Tibial artery (tissue), 4 donors: ENCODE results near the gene MTMR3.

Experiments
- DNase-seq, 2 donors: peaks; one replicate each; pipeline ENCODE4 v3.0.0-alpha.2; 2019
- H3K27ac ChIP-seq, 2 donors: fragments of 200-600 bp; sonication (generic) in 1 of 2; 1 replicate in 1 of 2; 2 replicates in 1 of 2; pipeline ENCODE4 v1.5.1; 2018 to 2019; ENCODE audit warnings: mild to moderate bottlenecking in 1 of 2
- H3K27me3 ChIP-seq, 2 donors: fragments of 200-600 bp; sonication (generic) in 1 of 2; one replicate each; pipeline versions ENCODE4 v1.5.1 to v1.6.0; 2016 to 2019
- H3K36me3 ChIP-seq, 3 donors: fragments of 200-600 bp; sonication (generic) in 2 of 3; one replicate each; pipeline ENCODE4 v1.5.1; 2016 to 2019; ENCODE audit warnings: mild to moderate bottlenecking in 2 of 3
- H3K4me1 ChIP-seq, 4 donors: fragments of 200-600 bp; sonication (generic) in 2 of 4; 1 replicate in 3 of 4; 2 replicates in 1 of 4; pipeline ENCODE4 v1.5.1; 2016 to 2019
- H3K4me3 ChIP-seq, 2 donors: fragments of 200-600 bp; sonication (generic) in 1 of 2; 1 replicate in 1 of 2; 2 replicates in 1 of 2; pipeline ENCODE4 v1.5.1; 2018 to 2019; ENCODE audit warnings: mild to moderate bottlenecking in 2 of 2
- H3K9me3 ChIP-seq, 3 donors: fragments of 200-600 bp; sonication (generic) in 1 of 3; one replicate each; pipeline ENCODE4 v1.5.1; 2016 to 2019
- intact Hi-C: fragments of 100-400 bp; cut with DNase I; formaldehyde crosslinking; loops from one replicate; pipeline ENCODE4 v1.15.0; 2023; ENCODE audit warnings: low total_unique reads
- TF ChIP-seq, protein P1 (sequence below), 2 experiments: fragments of 200-600 bp in 1 of 2; fragments of 450-650 bp in 1 of 2; IDR thresholded peaks; one replicate each; pipeline ENCODE4 v1.5.1; 2017 to 2019; ENCODE audit warnings: antibody characterized with exemption in 2 of 2, mild to moderate bottlenecking in 1 of 2, moderate library complexity in 1 of 2

MTMR3 gene

DNA sequence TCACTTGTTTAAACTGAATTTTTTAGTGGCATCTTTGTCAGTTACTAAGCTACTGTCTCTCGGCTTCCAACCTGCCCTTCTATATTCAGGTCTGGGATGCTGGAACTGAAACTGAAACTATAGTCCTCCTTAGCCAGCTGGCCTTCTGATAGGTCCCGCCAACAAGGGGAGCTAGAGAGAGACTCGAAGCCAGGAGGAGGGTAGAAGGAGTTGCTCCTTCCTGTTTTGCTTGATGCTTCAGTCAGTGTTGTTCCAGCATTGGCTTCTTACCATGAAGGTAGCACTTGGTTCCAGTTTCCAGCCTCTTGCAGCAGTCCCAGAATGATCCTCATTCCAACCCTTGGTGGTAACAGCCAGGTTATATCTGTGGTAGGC, 164.4 kb downstream of the MTMR3 start:
- peaks cover 0 to 12% (median 0%) of the 10 kb centered on the region in 4 donors for H3K4me1 ChIP-seq
- no peaks in the 10 kb centered on the region for H3K36me3 ChIP-seq
- H3K9me3 ChIP-seq, result no peaks in the 10 kb centered on the region
- TF ChIP-seq, protein P1, sequence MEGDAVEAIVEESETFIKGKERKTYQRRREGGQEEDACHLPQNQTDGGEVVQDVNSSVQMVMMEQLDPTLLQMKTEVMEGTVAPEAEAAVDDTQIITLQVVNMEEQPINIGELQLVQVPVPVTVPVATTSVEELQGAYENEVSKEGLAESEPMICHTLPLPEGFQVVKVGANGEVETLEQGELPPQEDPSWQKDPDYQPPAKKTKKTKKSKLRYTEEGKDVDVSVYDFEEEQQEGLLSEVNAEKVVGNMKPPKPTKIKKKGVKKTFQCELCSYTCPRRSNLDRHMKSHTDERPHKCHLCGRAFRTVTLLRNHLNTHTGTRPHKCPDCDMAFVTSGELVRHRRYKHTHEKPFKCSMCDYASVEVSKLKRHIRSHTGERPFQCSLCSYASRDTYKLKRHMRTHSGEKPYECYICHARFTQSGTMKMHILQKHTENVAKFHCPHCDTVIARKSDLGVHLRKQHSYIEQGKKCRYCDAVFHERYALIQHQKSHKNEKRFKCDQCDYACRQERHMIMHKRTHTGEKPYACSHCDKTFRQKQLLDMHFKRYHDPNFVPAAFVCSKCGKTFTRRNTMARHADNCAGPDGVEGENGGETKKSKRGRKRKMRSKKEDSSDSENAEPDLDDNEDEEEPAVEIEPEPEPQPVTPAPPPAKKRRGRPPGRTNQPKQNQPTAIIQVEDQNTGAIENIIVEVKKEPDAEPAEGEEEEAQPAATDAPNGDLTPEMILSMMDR (IDR thresholded peaks at IDR 0.05), result no peak
- no peak overlapping the region for H3K4me3 ChIP-seq
- intact Hi-C loops, result no loop called here
- no peak for DNase-seq
- no peak overlapping the region for H3K27ac ChIP-seq
- H3K27me3 ChIP-seq, result no peaks in the 10 kb centered on the region

DNA sequence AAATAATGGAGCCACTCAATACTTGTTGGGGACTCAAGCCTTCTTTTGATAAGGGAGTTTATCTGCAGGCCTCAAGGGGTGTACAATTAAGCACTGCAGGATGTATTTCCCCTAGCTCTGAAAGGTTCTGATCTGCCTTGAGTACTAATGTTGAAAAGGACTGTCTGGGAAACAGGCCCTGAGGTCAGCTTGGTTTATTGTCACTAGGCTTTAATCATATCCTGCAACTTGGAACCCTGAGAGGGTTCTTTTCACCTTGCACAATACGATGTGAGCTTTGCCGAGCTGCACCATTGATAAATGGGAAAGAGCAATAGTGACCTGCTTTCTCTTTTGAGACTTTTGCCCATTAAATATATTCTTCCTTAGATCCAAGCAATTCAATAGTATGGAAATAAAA, 165.7 kb downstream of the MTMR3 start:
- no peak for DNase-seq
- Histone ChIP-seq H3K36me3 (no peaks in the 10 kb centered on the region), H3K27me3 (no peaks in the 10 kb centered on the region), H3K9me3 (no peaks in the 10 kb centered on the region), H3K4me3 (no peak overlapping the region), H3K4me1 (peaks cover 0 to 9% (median 0%) of the 10 kb centered on the region in 4 donors), H3K27ac (no peak overlapping the region)
- intact Hi-C loops, result no loop called here
- TF ChIP-seq, protein P1 (IDR thresholded peaks at IDR 0.05), result no peak

DNA sequence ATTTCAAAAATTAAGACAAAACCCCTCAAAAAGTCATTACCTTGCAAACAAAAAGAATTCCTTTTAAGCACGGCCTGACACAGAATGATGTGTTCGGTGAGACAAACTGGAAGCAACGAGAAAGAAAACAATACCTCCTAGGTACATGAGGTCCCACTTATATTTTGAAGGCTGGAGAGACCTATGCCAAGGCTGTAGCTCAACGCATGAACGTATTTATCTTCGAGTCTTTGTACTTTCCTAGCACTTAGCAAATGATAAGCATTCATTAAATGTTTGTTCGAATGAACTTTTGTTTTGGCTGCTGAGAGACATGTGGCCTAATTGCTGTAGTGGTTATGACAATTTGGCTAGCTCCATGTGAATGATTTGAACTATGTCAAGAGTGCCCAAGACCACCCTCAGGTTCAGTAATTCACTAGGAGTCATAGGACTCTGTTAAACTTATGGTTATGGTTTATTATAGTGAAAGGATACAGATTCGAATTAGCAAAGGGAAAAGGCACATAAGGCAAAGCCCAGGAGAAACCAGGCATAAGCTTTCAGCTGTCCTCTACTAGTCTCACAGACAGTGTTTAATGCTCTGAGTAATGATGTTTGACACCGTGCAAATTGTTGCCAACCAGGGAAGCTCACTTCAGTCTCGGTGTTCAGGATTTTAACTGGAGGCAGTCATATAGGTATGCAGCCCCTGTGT, 171.2 kb downstream of the MTMR3 start:
- intact Hi-C loops, result no loop called here

DNA sequence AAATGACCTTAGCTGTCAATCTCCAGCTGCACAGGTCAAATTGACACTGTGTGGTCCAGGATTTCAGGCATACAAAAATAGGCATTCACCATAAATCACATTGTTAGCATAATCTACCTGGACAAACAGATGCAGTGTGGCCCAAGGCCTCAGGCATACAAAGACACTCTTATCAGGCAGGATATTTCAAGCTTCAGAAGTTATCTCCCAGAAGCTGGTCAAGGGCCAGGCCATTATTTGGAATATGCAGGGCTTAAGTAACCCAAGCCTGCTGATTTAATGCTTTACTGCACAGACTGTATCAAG, 171.7 kb downstream of the MTMR3 start:
- Histone ChIP-seq H3K27me3 (no peaks in the 10 kb centered on the region), H3K4me3 (no peak overlapping the region), H3K27ac (no peak overlapping the region), H3K4me1 (no peaks in the 10 kb centered on the region), H3K36me3 (no peaks in the 10 kb centered on the region), H3K9me3 (peaks cover 0 to 5% (median 0%) of the 10 kb centered on the region in 3 donors)
- no peak for DNase-seq
- TF ChIP-seq, protein P1 (IDR thresholded peaks at IDR 0.05), result no peak
- intact Hi-C loops, result no loop called here

More for the DNA sequence above, 171.2 kb downstream of the MTMR3 start:
- Histone ChIP-seq H3K4me3 (no peak overlapping the region), H3K27ac (no peak overlapping the region), H3K9me3 (peaks cover 0 to 5% (median 0%) of the 10 kb centered on the region in 3 donors), H3K27me3 (no peaks in the 10 kb centered on the region), H3K36me3 (no peaks in the 10 kb centered on the region), H3K4me1 (no peaks in the 10 kb centered on the region)
- TF ChIP-seq, protein P1 (IDR thresholded peaks at IDR 0.05), result no peak
- DNase-seq, result no peak

DNA sequence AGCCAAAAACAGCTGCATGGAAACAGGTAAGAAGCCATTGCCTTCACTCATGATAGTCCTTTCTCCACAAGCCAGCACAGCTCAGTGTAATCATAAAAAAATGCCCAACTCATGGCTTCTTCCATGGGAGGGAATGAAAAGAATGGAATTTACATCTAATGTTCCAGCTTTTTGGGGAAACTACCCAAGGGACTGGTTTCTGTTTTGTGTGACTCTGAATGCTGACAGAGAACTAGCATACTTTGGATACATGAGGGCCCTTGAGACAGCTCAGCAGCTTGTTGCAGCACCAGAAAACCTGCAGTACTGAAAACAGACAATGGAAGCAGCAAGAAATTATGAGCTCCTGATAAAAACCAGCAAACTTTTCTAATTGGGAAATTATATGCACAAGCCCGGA, 173.0 kb downstream of the MTMR3 start:
- intact Hi-C loops, result no loop called here

More for the DNA sequence above, 173.0 kb downstream of the MTMR3 start:
- no peak overlapping the region for H3K4me3 ChIP-seq
- H3K4me1 ChIP-seq, result no peaks in the 10 kb centered on the region
- no peaks in the 10 kb centered on the region for H3K27me3 ChIP-seq
- no peak for DNase-seq
- H3K9me3 ChIP-seq, result peaks cover 0 to 5% (median 0%) of the 10 kb centered on the region in 3 donors
- no peak overlapping the region for H3K27ac ChIP-seq
- H3K36me3 ChIP-seq, result no peaks in the 10 kb centered on the region
- TF ChIP-seq, protein P1 (IDR thresholded peaks at IDR 0.05), result no peak
